HL-60/S4 treated with phorbol 12-myristate 13-acetate at 8.2 ng/mL for 4 days and 3 days (cell line): ENCODE results near the gene TJP1.
"Not testable (repeated sequence)": the region's sequence is repeated elsewhere in the genome, so short reads cannot be mapped to it uniquely, and the experiment has no call there.

Source experiments
- in situ Hi-C: fragments of 300-500 bp; cut with MboI; formaldehyde crosslinking; loops from 2 replicates; pipeline ENCODE4 v1.15.0; 2022; ENCODE audit warnings: low sequenced_read_pairs

The TJP1 gene

DNA sequence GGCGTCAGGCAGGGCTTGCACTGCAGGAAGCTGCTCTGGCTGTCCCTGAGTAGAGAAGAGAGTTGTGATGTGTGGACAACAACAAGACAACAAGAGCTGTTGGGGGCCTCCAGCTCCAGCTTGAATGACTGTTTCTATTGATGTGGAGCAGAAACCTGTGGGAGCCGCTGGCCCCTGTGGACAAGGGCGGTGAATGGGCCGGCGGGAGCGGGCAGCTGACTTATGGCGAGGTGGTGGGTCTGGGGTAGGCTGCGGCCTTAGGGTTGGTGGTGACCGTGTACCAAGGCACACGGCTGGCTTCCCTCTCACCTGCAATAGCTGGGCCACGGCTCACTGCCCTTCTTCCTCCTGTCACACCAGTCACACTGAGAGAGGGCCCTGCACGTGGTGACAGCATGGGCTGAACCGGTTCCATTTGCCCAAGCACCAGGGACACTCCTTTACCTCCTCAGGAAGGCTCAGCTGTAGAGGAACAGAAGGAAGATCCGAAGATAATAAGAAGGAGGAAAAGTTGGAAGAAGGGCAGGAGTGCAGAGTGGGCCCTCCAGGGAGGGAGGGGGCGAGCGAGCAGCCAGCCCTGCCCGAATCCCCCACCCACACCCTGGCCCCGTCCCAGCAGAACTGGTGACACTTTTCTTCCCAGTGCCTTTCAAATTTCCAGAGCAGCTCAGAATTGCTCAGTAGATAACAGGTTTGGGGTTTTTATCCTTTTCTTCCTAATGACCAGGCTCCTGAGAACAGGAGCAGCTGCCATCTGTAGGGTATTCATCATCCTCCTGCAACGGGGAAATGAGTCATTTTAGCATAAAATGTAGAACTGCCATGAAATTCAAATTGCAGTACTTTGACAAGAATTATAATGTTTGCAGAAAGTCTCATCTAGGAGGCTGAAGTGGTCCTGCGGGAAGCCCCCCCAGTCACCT, 136.9 kb downstream of the TJP1 start:
- in situ Hi-C loops, result no loop called here

DNA sequence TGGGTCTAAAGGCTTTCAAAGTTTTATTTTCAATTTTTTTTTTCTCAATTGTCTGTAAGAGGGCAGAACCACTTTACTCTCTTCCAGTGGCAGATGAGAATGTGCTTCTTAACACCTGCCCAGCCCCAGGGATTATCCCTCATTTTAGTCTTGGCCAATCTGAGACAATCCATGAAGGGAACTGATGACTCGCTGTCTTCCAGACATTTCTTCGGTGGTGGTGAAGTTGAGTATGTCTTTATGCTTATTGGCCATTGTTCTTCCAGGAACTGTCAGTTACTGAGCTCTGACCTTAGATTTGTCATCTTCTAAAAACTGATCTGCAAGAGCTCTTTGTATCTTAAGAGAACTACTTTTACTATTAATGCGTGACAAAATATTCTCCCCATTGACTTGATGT, 139.5 kb downstream of the TJP1 start:
- in situ Hi-C loops, result no loop called here

DNA sequence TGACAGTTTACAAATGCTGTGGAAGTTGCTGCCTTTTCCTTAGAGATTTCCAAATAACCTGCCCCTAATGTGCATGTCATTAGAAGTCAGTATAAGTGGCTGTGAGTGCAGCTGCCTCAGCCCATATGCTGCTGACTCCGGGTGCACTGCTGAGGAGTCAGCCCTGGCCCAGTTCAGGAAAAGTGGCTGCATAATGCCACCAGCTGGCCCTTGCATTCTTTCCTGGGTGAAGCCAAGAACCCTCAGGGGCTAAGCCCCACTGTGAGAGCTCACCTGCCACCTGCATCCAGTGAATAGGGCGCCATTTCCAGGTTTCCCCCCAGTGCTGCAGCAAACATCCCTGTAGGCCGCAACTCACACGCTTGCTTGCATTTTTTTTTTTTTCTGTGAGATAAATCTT, 139.9 kb downstream of the TJP1 start:
- in situ Hi-C loops, result no loop called here

DNA sequence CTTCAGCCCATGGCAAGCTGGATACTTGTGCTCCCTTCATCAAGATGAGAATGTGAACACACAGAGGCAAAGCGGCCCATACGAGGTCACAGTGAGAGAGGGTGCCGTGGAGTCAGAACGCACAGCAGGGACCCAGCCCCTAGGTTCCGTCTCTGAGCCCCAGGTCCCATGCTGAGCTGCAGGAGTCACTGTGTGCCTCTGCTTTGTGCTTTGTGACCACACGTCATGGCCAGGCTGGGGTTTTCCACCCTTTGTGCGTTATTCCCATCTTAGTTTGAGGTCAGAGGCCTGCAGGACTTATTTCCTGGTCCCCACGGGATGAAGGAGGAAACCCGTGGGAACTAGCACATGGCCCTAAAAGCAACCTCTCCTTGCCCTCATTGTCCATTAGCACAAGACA, 140.3 kb downstream of the TJP1 start:
- in situ Hi-C loops, result no loop called here

DNA sequence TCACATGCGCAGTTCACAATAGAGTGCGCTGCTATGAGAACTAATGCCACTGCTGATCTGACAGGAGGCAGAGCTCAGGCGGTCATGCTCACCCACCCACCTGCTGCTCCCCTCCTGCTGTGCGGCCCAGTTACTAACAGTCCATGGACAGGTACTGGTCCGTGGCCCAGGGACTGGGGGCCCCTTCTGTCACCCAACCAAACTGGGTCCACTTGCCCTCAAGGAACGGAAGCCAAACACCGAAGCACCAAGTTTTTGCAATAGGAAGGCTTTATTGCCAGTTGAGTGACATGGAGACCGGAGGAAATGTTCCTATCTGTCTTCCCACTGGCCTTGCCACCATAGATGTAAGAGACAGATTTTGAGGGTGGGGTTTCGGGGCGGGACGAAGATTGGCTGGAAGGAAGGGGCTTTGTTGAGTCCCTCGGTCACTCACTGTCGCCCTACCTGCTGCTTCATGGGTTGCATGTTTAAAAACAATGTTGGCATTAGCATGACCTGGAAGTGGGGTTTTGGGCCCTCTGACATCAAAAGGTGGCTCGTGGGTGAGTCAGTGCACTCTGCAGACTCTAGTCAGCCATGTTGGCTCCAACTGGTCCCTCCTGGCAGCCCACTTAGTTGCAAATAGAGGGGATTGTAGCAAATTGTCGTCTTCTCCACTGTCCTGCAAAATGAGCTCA, 141.0 kb downstream of the TJP1 start:
- in situ Hi-C loops, result no loop called here

DNA sequence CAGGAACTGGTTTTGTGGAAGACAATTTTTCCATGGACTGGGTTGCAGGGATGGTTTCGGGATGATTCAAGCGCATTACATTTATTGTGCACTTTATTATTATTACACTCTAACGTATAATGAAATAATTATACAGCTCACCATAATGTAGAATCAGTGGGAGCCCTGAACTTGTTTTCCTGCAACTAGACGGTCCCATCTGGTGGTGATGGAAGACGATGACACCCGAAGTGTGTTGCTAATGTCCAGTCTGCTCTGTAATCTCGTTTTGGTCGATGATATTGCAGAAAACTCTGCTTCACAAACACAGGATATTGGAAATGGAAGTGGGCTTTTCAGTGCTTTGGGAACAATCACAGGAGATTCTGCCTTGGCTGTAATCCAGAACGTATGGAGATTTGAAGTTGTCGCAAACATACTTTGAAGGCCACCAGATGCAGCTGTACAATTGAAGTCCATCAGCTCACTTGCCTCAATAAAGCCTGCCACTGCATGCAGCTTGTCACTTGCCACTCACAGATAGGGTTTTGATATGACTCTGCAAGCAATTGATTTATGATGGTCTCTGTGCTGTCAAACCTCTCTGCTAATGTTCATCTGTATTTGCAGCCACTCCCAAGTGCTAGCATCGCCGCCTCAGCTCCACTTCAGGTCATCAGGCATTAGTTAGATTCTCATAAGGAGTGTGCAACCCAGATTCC, 141.7 kb downstream of the TJP1 start:
- in situ Hi-C loops, result no loop called here

DNA sequence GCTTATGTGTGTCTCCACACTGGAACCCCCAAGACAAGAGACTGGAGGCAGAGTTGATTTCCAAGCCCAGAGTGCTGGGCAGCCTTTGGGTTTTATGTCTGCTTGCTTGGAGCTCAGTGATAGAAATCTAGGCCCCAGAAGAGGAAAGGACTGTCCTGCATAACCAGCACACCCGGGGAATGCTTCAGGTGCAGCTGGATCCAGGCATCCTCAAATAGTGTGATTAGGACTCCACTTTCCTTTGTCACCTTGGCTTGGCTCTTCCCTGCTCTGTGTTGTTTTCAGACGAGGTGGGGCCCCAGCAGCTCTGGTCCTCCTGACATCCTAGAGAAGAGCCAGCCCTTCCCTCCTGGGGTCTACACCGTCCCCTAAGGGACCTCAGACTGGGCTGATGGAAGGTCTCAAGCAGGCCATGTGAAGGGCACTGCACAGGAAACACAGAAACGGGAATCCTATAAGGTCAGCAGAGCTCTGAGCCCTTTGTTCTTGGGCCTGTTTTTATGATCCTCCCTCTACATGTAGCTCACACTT, 143.7 kb downstream of the TJP1 start:
- in situ Hi-C loops, result no loop called here

DNA sequence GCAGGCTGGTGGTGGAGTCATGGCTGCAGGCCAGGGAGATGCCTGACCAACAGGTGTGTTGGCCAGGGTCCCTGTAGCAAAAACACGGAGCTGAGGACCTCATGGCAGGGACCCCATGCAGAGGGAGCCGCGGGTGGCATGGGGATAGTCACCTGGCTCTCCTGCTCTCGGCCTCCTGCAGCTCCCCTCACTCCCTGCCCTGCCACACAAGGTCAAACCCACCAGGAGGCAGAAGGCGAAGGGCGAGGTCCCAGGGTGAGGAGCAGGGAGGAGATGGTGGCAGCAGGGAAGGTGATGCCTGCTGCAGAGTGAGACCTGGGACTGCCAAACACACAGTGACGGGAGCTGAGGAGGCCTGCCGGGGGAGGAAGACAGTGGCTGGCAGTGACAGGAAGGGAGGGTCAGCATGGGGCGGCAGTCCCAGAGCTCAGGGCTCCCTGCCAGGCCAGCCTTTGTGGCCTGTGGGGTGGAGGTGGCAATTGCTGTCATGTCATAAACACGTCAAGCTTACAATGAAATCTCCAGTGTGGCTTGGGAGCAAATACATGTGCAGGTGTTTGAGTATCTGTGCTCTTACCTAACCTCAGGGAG, 144.3 kb downstream of the TJP1 start:
- in situ Hi-C loops, result no loop called here

DNA sequence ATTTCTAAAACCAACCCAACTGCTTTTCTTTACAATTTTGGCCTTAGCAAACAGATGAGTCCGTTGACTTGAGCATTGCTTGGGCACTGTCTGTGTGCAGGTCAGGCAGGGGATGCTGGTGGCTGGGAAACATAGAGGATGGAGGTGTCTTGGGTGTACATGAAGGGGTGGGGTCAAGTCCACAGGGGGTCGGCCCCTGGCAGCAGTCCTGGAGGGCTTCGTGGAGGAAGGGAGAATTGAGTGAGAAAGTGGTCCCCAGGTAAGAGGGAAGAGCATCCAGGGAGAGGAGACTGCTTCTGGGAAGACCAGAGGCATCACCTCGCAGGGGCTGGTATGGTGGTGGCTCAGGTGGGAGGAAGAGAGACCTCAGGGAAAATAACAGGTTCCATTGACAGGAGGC, 144.8 kb downstream of the TJP1 start:
- in situ Hi-C loops, result no loop called here

DNA sequence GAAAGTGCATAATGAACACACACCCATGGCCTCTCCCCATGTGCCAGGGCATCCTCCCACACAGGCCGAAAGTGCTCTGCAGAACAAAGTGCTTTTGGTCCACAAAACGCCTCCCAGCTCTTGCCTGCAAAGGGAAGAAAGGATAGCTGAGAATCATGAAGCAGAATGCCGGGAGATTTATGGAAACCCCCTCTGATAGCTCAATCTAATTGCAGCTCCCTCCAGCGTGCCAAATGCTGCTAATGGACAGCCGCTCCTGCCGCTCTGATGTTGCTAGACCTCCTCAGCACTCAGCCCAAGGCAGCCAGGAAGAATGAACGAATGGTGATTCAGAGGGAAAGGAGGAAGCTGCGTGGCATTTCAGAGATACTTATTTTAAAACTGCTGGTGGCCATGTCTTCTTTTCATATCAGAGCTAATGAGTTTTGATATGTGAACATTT, 145.3 kb downstream of the TJP1 start:
- in situ Hi-C loops, result no loop called here

DNA sequence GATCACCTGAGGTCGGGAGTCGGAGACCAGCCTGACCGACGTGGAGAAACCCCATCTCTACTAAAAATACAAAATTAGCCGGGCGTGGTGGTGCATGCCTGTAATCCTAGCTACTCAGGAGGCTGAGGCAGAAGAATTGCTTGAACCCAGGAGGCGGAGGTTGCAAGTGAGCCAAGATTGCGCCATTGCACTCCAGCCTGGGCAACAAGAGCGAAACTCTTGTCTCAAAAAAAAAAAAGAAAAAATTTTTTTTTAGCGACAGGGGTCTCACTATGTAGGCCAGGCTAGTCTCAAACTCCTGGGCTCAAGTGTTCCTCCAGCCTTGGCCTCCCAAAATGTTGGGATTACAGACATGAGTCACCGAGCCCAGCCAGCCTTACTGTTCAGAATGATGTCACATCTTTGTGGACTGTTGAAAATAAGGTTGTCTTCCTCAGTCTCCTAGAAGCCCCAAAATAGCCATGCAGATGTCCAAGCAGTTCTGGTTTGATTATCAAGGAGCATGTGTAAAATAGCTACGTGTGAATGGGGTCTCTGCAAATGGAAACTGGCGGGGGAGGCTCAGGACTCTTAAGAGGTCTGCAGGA, 145.8 kb downstream of the TJP1 start:
- in situ Hi-C loops, result not testable (repeated sequence)

DNA sequence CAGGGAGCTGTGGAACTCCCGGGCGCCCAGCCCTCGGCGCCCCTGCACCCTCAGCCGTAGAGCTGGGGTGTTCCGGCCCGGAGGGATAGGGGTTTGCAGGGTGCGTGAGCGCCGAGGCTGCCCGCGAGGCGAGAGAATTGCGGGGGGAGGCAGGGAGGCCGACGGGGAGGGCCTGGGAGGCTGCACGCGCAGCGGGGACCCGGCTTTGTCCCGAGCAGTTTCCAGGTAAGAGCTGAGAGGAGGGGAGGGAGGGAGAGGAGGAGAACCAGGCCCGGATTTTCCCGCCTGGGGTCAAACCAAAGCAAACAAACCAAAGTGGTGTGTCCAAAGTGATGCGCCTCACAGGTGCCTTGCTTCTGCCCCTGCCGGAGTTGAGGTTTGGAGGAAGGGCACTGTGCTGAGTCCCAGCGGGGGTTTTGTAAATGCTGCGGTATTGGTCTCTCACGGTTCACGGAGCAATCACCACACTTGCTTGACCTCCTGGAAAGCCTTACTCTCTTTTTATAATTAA, 146.4 kb downstream of the TJP1 start:
- in situ Hi-C loops, result no loop called here

DNA sequence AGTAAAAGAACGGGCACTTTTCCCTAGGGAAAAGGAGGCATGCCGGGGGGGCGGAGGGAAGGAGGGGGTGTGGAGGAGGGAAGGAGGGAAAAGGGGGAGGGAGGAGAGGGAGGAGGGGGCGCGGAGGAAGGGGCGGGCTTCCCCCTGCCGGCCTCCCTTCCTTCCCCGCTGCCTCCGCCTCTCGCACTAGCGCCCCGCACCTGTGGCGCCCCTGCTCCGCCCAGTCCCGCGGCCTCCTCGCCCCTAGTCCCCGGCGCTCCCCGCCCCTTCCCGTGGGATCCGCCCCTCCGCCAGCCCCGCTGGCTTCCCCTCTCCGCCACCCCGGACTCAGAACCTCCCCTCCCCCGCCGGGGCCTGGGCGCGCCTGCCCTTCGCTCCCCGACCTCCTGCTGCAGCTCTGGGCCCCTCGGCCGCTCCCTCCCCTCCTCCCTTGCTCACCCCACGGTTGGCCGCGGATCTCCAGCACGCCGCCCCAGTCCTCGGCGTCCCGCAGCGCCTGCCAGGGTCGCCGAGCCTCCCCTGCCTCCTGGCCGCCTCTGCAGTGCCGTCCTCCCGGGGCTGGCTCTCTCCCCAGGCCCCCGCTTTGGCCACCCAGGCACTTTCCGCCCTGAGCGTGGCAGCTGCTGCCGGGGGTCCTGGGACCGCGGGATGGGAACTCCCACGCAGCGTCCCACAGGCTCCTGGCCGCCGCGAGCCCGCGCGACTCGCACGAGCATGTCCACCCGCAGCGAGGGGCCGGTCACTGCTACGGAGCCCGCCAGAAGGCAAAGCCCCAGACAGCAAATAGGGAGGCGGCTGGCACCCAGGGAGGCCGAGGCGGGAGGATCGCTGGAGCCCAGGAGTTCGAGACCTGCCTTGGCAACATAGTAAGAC, 147.4 kb downstream of the TJP1 start:
- in situ Hi-C loops, result no loop called here

DNA sequence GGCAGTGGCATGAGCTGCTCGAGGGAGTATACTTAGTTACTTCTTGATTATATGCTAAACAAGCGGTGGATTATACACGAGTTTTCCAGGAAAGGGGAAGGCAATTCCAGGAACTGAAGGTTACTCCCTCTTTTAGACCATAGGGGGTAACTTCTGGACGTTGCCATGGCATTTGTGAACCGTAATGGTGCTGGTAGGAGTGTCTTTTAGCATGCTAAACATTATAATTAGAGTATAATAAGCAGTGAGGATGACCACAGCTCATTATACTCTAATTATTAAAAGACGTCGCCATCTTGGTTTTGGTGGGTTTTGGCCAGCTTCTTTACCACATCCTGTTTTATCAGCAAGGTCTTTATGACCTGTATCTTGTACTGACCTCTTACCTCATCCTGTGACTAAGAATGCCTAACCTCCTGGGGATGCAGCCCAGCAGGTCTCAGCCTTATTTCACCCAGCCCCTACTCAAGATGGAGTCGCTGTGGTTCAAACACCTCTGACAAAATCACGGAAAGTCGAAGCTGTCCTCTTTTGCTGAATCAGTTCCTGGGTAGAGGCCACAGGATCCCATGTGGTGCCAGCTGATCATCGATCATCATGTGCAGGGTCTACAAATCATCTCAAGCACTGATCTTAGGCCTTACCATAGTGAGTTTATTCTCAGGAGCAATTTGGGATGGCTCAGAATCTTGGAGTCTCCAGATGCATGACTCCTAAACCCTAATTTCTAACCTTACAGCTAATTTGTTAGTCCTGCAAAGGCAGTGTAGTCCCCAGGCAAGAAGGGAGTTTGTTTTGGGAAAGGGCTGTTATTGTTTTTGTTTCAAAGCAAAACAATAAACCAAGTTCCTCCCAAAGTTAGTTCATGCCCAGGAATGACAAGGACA, 149.1 kb downstream of the TJP1 start:
- in situ Hi-C loops, result no loop called here

DNA sequence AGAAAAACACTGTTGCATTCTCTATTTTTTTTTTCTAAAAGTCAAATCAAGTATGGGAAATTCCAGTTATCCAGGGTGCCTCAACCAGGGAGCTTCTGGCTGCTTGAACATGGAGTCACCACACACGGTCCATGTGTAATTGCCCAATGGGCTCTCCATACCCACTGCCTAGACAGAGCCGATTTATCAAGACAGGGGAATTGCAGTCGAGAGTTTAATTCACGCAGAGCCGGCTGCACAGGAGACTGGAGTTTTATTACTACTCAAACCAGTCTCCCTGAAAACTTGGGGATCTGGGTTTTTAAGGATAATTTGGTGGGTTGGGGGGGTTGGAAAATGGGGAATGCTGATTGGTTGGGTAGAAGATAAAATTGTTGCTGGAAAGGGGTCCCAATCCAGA, 149.8 kb downstream of the TJP1 start:
- in situ Hi-C loops, result no loop called here

DNA sequence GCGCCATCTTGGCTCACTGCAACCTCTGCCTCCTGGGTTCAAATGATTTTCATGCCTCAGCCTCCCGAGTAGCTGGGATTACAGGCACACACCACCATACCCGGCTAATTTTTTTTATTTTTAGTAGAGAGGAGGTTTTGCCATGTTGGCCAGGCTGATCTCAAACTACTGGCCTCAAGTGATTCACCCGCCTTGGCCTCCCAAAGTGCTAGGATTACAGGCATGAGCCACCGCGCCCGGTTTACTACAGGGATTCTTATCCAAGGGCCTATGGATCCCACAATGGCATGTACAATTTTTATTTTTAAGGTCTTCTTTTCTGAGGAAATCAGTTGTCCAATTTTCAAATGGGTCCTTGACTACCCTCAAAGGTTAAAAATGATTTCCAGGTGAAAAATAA, 150.2 kb downstream of the TJP1 start:
- in situ Hi-C loops, result not testable (repeated sequence)

DNA sequence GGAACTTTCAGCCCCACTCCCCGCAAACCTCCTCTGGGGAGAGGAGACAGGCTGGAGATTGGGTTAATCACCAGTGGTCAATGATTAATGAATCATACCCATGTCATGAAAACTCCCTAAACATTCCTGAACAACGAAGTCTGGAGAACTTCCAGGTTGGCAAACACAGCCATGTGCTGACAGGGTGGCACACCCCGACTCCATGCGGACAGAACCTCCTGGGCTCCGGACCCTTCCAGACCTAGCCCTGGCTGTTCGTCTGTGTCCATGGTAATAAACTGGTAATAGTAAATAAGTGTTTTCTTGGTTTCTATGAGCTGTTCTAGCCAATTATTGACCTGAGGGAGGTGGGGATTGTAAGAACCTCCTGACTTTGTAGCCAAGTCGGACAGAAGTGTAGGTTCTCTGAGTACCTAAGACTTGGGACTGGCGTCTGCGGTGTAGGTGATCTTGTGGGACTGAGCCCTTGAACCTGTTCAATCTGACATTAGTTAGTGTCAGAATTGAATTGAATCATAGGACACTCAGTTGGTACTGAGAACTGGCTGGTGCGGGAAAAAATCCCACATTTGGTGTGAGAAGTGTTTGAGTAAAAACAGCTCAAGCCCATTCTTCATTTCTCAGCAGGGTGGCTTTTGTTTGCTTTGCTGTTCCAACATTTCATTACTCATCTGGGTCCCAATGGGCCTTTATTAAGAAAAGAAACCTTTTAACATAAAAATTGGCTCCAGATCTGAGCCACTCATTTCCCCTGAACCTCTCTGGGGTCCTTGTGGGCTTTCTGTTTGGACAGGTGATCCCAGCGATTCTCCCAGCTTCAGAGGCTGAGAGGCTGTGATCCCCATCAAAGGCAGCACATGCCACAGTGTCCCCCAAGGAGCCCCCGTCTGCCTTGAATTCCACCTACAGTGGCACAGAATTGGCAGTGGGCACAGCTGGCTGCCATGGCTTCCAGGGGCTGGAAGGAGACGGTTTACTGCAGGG, 151.0 kb downstream of the TJP1 start:
- in situ Hi-C loops, result no loop called here
